GM21529 (cell line): ENCODE measurements around the gene FAM167B.
"Not testable (repeated sequence)": the region's sequence is repeated elsewhere in the genome, so short reads cannot be mapped to it uniquely, and the experiment has no call there.

Experiments
- ATAC-seq: cut with Tn5 transposase; IDR thresholded peaks from one replicate; pipeline ENCODE4 v1.9.1; 2021; ENCODE audit not compliant: unreplicated experiment

FAM167B gene

DNA sequence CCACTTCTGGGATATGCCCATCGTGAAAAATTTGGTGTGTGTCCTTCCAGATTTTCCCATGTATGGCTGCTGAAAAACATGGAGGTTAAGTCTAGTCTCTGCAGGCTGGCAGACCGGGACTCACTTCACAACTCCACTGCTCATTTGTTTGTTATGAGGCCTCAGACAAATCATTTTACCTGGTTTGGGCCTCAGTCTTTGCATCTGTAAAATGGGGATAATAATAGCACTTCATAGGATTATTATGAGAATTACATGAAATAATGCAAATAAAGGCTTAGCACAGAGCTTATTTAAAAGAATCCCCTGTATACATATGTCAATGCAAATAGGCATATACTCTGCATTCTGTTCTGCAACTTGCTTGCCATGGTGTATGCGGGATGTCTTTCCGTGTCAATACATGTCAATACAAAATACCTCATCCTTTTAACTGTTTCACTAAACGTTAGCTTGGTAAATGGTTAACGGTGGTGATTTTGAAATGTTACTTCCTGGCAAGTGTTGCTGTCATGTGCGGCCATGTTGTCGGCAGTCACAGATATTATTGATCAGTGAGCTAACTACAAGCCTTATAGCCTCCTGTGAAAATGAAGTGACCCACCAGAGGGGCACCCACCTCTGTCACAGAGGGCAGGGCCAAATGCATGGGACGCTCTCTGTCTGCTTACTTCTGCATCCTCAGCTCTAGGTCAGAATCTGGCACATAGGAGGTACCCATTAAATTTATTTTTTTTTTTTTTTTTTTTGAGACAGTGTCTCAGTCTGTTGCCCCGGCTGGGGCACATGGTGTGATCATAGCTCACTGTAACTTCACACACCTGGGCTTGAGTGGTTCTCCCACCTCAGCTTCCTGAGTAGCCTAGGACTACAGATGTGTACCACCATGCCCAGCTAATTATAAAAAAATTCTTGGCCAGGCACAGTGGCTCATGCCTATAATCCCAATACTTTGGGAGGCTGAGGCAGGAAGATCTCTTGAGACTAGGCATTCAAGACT is 8.3 kb downstream of the FAM167B start:
- no peak for ATAC-seq

DNA sequence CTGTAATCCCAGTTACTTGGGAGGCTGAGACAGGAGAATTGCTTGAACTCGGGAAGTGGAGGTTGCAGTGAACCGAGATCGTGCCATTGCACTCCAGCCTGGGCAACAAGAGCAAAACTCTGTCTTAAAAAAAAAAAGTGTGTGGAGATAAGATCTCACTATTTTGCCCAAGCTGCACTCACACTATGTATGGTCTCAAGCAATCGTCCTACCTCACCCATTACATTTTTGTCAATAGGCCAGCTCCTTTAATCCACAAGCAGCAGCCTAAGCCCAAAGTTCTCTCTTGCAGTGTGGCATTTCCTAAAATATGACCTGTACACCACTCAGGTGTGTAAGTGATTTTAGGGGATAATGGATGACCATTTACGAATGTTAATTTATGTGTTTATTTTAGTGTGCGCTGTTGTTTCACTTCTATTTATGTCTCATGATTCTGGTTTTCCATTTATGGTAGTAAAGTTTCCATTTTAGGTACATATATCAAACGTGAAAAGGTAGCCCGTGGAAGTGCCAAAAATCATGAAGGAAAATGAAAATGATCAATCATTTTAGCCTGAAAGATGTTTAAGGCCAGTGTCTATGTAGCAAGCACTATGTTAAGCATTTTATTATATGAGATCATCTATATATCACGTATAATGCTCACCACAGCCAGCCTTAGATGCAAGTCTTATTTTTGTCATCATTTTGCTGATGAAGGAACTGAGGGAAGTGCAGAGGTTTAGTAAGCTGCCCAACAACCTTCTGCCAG is 9.6 kb downstream of the FAM167B start:
- ATAC-seq: no peak

GRCh38 chr1:32257227-32257508 is 10.1 kb downstream of the FAM167B start:
- no peak for ATAC-seq

- ATAC-seq: not testable (repeated sequence)
These were observed 16.2 kb downstream of the FAM167B start for GRCh38 chr1:32263236-32263593.

- ATAC-seq: no peak
These were observed 16.7 kb downstream of the FAM167B start for GRCh38 chr1:32263744-32264143.

- no peak for ATAC-seq
These were observed 18.8 kb downstream of the FAM167B start for GRCh38 chr1:32265846-32266245.

- ATAC-seq: no peak
These were observed 20.0 kb downstream of the FAM167B start for GRCh38 chr1:32266921-32267591.

DNA sequence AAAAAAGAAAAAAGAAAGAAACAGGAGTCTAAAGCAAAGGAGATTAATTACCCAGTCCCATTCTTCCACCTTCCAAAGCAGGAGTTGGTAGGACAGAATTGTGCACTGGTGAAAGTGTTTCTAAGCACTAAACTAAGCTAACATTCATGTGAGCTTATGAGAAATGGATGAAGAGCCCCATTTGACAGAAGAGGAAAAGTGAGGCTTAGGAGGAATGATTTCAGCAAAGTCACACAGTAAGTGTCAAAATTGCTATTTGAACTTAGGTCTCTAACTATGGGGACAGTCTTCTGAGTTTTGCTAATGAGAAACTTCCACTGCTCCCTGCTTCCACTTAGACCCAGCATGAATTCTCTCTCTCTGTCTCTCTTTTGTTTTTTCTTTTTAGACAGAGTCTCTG is 22.7 kb downstream of the FAM167B start:
- ATAC-seq: no peak

DNA sequence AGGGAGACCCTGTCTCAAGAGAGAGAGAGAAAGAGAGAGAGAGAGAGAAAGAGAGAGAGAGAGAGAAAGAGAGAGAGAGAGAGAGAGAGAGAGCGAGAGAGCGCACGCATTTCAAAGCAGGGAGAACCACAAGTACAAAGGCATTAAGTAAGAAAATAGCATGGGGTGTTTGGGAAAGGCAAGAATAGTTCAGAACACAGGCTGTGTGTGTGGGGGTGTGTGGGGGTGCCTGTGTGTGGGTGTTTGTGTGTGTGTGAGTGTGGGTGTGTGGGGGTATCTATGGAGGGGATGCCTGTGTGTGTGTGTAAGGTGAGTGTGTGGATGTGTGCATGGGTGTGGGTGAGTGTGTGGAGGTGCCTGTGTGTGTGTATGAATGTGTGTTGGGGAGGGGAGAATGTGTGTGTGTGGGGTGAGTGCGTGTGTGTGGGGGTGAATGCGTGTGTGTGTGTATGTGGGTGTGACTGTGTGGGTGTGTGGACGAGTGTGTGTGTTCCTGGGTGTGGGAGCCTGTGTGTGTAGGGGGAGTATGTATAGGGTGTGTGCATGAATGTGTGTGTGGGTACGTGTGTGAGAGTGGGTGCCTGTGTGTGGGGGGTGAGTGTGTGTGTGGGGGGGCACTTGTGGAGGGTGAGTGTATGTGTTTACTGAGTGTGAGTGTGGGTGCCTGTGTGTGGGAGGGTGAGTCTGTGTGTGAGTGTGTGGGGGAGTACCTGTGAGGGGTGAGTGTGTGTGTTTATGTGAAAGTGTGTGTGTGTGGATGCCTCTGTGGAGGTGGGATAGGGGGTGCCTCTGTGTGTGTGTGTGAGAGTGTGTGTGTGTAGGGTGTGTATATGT is 25.8 kb downstream of the FAM167B start:
- no peak for ATAC-seq

- no peak for ATAC-seq
These were observed 26.6 kb downstream of the FAM167B start for GRCh38 chr1:32273391-32274208.

- ATAC-seq: no peak
These were observed 27.8 kb downstream of the FAM167B start for GRCh38 chr1:32274646-32275340.

DNA sequence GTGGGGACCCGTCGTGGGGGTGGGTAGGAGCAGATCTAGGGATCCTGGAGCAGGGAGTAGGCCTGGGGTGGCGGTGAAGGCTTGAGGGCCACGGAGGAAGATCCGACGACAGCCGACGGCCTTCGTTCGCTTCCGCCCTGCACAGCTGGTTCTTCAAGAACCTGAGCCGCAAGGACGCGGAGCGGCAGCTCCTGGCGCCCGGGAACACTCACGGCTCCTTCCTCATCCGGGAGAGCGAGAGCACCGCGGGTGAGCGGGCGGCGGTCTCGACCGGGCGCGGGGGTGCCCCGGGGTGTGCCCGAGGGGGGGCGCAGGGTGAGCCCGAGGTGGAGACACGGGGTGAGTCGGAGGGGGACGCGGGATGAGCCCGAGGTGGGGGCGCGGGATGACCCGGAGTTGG is 28.4 kb downstream of the FAM167B start:
- ATAC-seq: no peak

- ATAC-seq: no peak
These were observed 29.2 kb downstream of the FAM167B start for GRCh38 chr1:32276032-32276782.

DNA sequence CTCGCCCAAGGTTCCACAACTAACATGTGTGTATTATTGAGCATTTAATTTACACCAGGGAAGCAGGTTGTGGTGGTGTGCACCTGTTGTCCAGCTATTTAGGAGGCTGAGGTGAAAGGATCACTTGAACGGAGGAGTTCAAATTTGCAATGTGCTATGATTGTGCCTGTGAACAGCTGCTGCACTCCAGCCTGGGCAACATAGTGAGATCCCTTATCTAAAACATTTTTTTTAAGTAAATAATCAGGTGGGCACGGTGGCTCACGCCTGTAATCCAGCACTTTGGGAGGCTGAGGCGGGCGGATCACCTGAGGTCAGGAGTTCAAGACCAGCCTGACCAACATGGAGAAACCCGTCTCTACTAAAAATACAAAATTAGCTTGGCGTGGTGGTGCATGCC is 37.8 kb downstream of the FAM167B start:
- not testable (repeated sequence) for ATAC-seq

- no peak for ATAC-seq
These were observed 38.6 kb downstream of the FAM167B start for GRCh38 chr1:32285658-32286057.

DNA sequence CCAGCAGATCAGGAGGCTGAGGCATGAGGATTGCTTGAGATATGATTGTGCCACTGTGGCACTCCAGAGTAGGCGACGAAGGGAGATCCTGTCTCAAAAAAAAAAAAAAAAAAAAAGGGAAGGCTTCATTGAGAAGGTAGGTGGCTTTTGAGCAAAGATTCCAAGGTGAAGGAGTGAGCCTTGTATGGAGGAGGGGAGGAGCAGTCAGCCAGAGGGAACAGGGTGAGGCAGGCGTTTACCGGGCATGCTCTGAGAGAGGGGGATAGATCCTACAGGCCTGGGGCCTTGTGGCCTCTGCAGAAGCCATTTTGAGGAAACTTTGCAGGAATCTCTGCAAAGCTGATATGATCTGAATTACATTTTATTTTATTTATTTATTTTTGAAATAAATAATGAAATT is 39.7 kb downstream of the FAM167B start:
- ATAC-seq: no peak

DNA sequence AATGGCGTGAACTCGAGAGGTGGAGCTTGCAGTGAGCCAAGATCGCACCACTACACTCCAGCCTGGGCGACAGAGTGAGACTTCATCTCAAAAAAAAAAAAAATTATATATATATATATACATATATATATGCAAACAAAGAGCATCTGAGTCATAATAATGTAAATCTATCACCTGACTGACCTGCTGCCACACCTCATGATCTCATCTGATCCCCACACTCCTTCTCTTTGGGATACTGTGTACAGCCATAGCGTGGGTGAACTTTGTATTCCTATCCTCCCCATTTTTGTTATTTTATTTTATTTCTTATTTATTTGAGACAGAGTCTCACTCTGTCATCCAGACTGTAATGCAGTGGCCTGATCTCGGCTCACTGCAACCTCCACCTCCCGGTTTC is 42.2 kb downstream of the FAM167B start:
- no peak for ATAC-seq

DNA sequence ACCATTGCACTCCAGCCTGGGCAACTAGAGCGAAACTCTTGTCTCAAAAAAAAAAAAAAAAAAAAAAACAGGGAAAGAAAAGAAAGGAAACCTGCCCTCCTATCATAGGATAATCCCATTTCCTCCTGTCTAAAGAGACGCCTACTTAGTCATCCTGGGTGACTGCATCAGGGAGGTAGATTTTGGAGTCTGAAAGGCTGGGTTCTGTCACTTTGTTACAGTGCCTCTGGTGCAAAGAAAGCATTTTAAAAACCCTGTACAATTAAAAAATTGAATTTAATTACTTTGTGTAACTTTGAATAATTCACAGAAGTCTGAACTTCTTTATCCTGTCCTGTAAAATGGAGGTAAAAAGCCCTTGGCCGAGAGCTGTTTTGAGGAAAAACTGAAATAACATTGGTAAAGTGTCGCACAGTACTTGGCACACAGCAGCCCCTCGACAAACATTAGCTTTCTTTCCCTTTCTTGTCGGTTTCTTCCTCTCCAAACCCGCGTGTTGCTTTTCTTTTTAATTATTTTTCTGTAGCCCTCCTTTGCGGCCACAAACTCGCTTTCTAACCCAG is 44.2 kb downstream of the FAM167B start:
- no peak for ATAC-seq
